Naive B cell (primary cell): ENCODE results near the gene ZFAND3. TPM values are rescaled to one million over a fixed set of nuclear protein-coding genes. Genes with fewer than 3 reads are reported as not detected.

Experiments used
- ATAC-seq, 2 donors: fragments of 150-1000 bp; cut with Tn5 transposase; 2 replicates each; pipeline ENCODE4 v1.10.0; 2021; ENCODE audit warnings: low read depth in 2 of 2, mild to moderate bottlenecking in 2 of 2, moderate library complexity in 2 of 2
- DNase-seq: peaks from one replicate; pipeline ENCODE4 v3.0.0; 2022
- H3K27ac Mint-ChIP-seq, 6 donors: one replicate each; pipeline ENCODE4 v1.8.0; 2020 to 2022; ENCODE audit warnings: mild to moderate bottlenecking in 6 of 6, mixed read lengths in 6 of 6, moderate library complexity in 5 of 6, inconsistent platforms in 2 of 6
- H3K27me3 Mint-ChIP-seq, 3 donors: one replicate each; pipeline ENCODE4 v1.8.0; 2021 to 2022; ENCODE audit warnings: mixed read lengths in 3 of 3, mild to moderate bottlenecking in 1 of 3
- H3K36me3 Mint-ChIP-seq, 2 donors: one replicate each; pipeline ENCODE4 v1.8.0; 2020 to 2022; ENCODE audit warnings: mixed read lengths in 2 of 2, inconsistent platforms in 1 of 2, mild to moderate bottlenecking in 1 of 2
- H3K4me1 Mint-ChIP-seq, 3 donors: one replicate each; pipeline ENCODE4 v1.8.0; 2020 to 2022; ENCODE audit warnings: mixed read lengths in 3 of 3, inconsistent platforms in 1 of 3, mild to moderate bottlenecking in 1 of 3, moderate library complexity in 1 of 3
- H3K4me3 Mint-ChIP-seq, 8 donors: one replicate each; pipeline ENCODE4 v1.8.0; 2020 to 2022; ENCODE audit warnings: mild to moderate bottlenecking in 8 of 8, mixed read lengths in 8 of 8, moderate library complexity in 8 of 8, inconsistent platforms in 2 of 8
- H3K9me3 Mint-ChIP-seq, 7 donors: one replicate each; pipeline ENCODE4 v1.8.0; 2020 to 2022; ENCODE audit warnings: mixed read lengths in 7 of 7, mild to moderate bottlenecking in 5 of 7, inconsistent platforms in 2 of 7, moderate library complexity in 1 of 7
- polyA plus RNA-seq, 6 donors: library from polyadenylated mRNA; unstranded; fragments of 300-500 nt; fragmentation: Illumina TruSeq; gene quantifications; one replicate each; pipeline ENCODE4 v1.2.3, GENCODE V29; 2021; ENCODE audit warnings: low read depth in 6 of 6

ZFAND3 gene
- polyA plus RNA-seq, 6 donors from 2014 or later: 1.9 to 6.7 (median 4.4) TPM

DNA sequence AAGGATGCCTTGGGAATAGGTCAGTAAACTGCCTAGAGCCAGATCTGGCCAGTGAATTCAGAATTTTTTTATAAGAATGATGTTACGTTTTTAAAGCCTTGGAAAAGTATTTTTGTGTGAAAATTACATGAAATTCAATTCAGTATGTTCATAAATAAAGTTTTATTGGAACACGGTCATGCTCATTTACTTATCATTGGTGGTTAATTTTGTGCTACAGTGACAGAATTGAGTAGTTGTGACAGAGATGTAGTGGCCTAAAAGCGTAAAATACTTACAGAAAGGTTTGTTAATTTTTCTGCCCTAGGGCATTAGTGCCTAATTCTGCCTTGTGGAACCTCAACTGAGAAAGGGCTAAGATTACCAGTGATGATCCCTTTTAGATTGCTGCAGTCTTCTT, 28.2 kb downstream of the ZFAND3 start:
- Mint-ChIP-seq H3K27me3 (no peaks in the 10 kb centered on the region), H3K9me3 (no peaks in the 10 kb centered on the region), H3K27ac (no peak overlapping the region), H3K4me1 (peaks cover 46 to 78% (median 64%) of the 10 kb centered on the region in 3 donors), H3K4me3 (no peak overlapping the region), H3K36me3 (no peaks in the 10 kb centered on the region)
- no peak for ATAC-seq
- no peak for DNase-seq

DNA sequence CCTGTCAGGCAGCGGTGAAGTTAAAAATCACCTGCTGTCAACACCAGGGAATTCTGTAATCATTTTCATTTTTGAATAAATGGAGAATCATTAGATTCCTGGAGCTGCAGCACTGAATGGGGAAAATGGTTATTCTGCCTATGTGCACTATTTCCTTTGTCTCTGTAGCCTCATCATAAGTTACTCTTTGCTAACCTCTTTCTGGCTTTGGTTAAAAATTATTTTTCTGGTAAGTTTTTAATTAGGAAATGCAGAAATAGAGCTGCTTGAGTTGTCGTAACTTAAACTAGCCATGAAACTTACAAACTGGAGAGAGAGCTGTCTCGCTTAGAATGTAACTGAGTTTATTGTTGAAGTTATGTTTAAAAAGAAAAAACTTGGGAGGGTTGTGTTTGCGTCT, 28.8 kb downstream of the ZFAND3 start:
- ATAC-seq (no peak), DNase-seq (no peak)
- H3K9me3 Mint-ChIP-seq: no peaks in the 10 kb centered on the region
- no peaks in the 10 kb centered on the region for H3K36me3 Mint-ChIP-seq
- peaks cover 50 to 74% (median 66%) of the 10 kb centered on the region in 3 donors for H3K4me1 Mint-ChIP-seq
- H3K27me3 Mint-ChIP-seq: no peaks in the 10 kb centered on the region
- peak overlapping the region in 2 of 6 donors; percentile 18 to 57 for H3K27ac Mint-ChIP-seq
- H3K4me3 Mint-ChIP-seq: no peak overlapping the region

DNA sequence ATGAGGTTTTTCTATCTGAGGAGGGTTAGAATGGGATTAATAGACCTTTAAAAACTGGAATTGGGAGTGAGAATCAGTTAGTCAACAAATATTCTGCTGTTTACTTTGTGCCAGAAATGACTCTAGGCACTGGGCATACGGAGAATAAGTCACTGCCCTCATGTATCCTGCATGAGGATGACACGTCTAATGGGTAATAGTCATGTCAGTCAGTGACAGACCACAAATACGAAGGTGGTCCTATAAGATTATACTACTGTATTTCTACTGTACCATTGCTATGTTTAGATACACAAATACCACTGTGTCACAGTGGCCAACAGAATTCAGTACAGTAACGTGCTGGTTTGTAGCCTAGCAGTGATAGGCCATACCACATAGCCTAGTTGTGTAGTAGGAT, 30.7 kb downstream of the ZFAND3 start:
- no peak for ATAC-seq
- Mint-ChIP-seq H3K27ac (peak overlapping the region in 3 of 6 donors; percentile 27 to 70 (median 31)), H3K9me3 (no peaks in the 10 kb centered on the region), H3K36me3 (no peaks in the 10 kb centered on the region), H3K4me1 (peaks cover 44 to 65% (median 58%) of the 10 kb centered on the region in 3 donors), H3K27me3 (no peaks in the 10 kb centered on the region), H3K4me3 (no peak overlapping the region)
- DNase-seq: no peak

DNA sequence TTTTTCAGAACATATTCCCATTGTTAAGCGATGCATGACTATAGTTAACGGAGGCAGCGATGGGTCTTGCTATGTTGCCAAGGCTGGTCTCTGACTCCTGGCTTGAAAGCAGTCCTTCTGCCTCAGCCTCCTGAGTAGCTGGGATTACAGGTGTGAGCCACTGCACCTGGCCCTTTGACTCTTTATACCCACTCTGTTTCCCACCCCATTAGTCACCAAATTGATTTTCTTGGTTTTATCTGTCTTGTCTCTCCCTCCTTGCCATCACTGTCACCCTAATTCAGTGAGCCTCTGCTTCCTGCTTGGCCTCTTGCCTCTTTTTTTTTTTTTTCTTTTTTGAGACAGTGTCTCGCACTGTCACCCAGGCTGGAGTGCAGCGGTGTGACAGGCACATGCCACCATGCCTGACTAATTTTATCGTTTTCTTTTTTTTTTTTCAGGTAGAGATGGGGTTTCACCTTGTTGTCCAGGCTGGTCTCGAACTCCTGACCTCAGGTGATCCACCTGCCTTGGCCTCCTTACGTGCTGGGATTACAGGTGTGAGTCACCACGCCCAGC, 31.3 kb downstream of the ZFAND3 start:
- no peaks in the 10 kb centered on the region for H3K36me3 Mint-ChIP-seq
- H3K4me1 Mint-ChIP-seq: peaks cover 41 to 65% (median 62%) of the 10 kb centered on the region in 3 donors
- peak overlapping the region in 7 of 8 donors; percentile 2 to 81 (median 52) for H3K4me3 Mint-ChIP-seq
- peak; percentile 23 for DNase-seq
- peak overlapping the region in 5 of 6 donors; percentile 64 to 87 (median 79) for H3K27ac Mint-ChIP-seq
- no peaks in the 10 kb centered on the region for H3K9me3 Mint-ChIP-seq
- no peaks in the 10 kb centered on the region for H3K27me3 Mint-ChIP-seq
- peak; percentile 87 to 91 for ATAC-seq

DNA sequence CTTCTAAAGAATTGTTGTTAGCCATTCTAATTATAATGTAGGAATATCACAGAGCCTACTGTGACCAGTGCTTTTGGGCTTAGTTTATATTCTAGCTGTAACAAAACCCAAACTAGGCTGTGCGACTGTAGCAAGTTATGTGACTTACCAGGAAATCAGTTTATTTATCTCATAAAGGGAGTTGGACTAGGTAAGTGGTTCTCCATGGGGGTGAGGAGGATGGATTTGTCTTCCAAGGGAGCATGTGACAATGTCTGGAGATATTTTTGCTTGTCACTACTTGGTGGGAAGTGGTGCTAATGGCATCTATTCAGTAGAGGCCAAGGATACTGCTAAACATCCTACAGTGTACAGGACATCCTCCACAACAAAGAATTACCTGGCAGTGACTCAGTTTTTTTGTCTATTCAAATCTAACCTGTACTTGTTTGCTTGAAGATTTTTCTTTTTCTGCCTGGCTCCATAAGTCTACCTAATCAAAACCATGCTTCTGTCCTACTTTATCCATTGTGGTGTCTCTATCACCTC, 32.5 kb downstream of the ZFAND3 start:
- Mint-ChIP-seq H3K27ac (peak overlapping the region in 4 of 6 donors; percentile 55 to 82 (median 68)), H3K9me3 (no peaks in the 10 kb centered on the region), H3K4me3 (no peak overlapping the region), H3K4me1 (peaks cover 41 to 67% (median 66%) of the 10 kb centered on the region in 3 donors), H3K27me3 (no peaks in the 10 kb centered on the region), H3K36me3 (no peaks in the 10 kb centered on the region)
- ATAC-seq: no peak
- DNase-seq: no peak

DNA sequence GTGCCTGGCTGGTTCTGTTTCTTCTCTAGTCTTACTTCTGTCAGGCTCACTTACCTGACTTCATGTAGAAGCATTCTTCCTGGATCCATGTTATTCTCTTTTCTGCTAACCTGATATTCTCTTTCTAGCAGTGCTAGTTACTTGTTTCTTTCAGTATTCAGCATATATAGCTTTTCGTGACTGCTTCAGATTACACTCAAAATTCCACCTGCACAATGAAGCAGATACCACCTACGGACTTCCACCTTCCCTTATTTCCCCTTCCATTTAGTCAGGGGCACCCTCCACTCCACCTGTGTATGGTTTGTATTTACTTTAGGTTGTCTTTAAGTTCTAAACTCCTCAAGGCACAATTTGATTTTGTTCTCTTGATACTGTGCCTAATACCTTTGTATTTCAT, 36.8 kb downstream of the ZFAND3 start:
- Mint-ChIP-seq H3K27ac (peak overlapping the region in 4 of 6 donors; percentile 2 to 81 (median 42)), H3K36me3 (no peaks in the 10 kb centered on the region)
- no peak for ATAC-seq

DNA sequence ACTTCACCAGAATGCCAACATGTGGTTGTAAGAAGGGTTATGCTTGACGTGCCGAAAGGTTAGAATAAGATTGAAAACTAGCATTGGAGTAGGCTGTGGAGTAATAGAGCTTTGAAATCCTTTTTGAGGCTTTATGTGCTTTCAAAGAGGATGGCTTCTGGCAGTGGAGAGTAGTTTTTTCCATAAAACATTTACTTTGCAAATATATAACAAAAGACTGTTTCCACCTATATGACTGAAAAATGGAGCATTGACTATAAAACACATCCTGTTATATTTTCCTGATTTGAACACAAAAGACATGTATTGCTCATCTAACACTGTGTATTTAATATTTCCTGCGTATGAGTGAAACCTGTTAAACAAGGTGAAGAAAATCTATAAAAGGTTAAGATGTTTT, 38.8 kb downstream of the ZFAND3 start:
- peak overlapping the region in 3 of 6 donors; percentile 3 to 30 (median 26) for H3K27ac Mint-ChIP-seq
- ATAC-seq: no peak
- peak overlapping the region in 1 of 8 donors; percentile 7 for H3K4me3 Mint-ChIP-seq
- no peaks in the 10 kb centered on the region for H3K36me3 Mint-ChIP-seq
- H3K9me3 Mint-ChIP-seq: no peaks in the 10 kb centered on the region
- H3K27me3 Mint-ChIP-seq: no peaks in the 10 kb centered on the region
- H3K4me1 Mint-ChIP-seq: peaks cover 30 to 58% (median 57%) of the 10 kb centered on the region in 3 donors
- no peak for DNase-seq

More for the DNA sequence above, 36.8 kb downstream of the ZFAND3 start:
- Mint-ChIP-seq H3K4me1 (peaks cover 41 to 75% (median 65%) of the 10 kb centered on the region in 3 donors), H3K27me3 (no peaks in the 10 kb centered on the region), H3K4me3 (no peak overlapping the region), H3K9me3 (no peaks in the 10 kb centered on the region)
- no peak for DNase-seq

DNA sequence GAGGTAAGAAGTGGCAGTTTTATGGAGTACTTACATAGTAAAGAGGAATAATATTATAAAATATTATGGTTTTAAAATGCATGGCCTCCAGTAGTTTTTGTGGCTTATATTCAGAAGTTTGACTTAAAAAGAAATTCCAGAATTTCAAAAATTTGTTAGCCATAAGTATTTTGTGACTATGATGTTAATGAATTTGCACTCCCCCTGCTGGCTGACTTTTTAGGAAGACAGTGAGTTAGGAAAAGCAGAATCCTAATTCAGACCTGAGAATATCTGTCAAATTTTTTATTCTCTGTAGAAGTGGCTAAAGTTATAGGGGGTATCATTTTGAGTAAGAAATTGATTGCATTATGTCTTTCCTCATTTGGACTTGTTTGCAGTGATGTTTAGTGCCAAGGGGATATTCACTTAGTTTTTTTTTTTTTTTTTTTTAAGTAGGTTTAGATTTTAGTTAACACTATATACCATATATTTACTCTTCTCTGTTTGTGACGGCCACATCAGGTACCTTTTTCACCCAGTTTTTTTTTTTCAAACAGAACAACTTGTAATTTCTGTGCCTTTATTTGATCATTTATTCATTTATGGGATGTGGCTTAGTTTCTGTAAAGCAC, 40.8 kb downstream of the ZFAND3 start:
- Mint-ChIP-seq H3K4me3 (no peak overlapping the region), H3K9me3 (no peaks in the 10 kb centered on the region), H3K27me3 (no peaks in the 10 kb centered on the region), H3K27ac (peak overlapping the region in 1 of 6 donors; percentile 80), H3K36me3 (no peaks in the 10 kb centered on the region), H3K4me1 (peaks cover 29 to 61% (median 54%) of the 10 kb centered on the region in 3 donors)
- DNase-seq: no peak
- ATAC-seq: no peak

DNA sequence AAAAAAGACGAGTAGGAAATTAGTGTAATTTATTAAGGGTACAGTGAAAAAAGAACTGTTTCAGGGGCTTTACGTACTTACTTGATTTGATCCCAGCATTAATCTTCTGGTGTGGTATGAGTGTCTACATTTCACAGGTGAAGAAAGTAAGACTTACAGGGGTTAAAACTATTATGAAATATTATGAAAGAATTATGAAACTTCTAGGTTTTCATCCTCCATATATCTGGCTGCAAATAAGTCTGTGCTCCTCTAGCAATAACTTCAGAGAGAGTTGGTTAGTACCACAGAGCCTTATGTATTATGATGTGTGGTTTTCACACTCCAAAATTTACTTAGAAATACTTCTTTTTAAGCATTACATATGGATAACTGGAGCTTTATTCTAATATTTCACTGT, 41.9 kb downstream of the ZFAND3 start:
- DNase-seq (no peak), ATAC-seq (no peak)
- Mint-ChIP-seq H3K27ac (peak overlapping the region in 1 of 6 donors; percentile 78), H3K9me3 (no peaks in the 10 kb centered on the region), H3K27me3 (no peaks in the 10 kb centered on the region), H3K36me3 (no peaks in the 10 kb centered on the region), H3K4me1 (peaks cover 30 to 61% (median 53%) of the 10 kb centered on the region in 3 donors), H3K4me3 (no peak overlapping the region)

DNA sequence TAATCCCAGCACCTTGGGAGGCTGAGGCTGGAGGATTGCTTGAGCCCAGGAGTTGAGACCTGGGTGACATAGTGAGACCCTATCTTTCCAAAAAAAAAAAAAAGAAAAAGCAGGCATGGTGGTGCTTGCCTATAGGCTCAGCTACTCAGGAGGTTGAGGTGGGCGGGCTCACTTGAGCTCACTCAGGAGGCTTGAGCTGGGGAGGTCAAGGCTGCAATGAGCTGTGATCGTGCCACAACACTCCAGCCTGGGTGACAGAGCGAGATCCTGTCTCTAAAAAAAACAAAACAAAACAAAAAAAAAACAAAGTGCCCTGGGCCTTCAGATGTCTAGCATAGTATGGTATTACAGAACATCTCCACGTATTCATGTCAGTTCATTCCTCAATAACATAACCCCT, 42.9 kb downstream of the ZFAND3 start:
- Mint-ChIP-seq H3K4me1 (peaks cover 36 to 71% (median 59%) of the 10 kb centered on the region in 3 donors), H3K9me3 (no peaks in the 10 kb centered on the region), H3K4me3 (no peak overlapping the region), H3K27ac (no peak overlapping the region), H3K36me3 (no peaks in the 10 kb centered on the region), H3K27me3 (no peaks in the 10 kb centered on the region)
- ATAC-seq: no peak
- no peak for DNase-seq

DNA sequence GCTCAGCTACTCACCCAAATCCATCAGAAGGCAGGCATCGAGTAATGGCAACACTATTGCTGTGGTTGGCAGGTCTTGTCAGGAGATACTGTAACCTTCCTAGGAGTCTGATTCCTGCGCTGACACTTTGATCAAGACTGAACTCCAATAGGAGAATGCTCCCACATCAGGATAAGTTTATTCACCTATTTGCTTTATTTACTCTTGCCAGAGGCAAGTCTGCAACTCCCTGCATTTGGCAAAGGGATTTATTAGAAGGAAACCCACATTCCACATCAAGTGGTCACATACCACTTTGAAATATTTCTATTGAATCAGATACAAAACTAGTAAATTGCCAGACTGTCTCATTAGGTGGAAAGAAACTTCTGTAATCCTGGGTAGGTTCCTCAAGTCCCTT, 43.5 kb downstream of the ZFAND3 start:
- peaks cover 32 to 71% (median 59%) of the 10 kb centered on the region in 3 donors for H3K4me1 Mint-ChIP-seq
- H3K4me3 Mint-ChIP-seq: no peak overlapping the region
- DNase-seq: no peak
- no peaks in the 10 kb centered on the region for H3K9me3 Mint-ChIP-seq
- no peak for ATAC-seq
- no peaks in the 10 kb centered on the region for H3K27me3 Mint-ChIP-seq
- no peak overlapping the region for H3K27ac Mint-ChIP-seq
- H3K36me3 Mint-ChIP-seq: no peaks in the 10 kb centered on the region

DNA sequence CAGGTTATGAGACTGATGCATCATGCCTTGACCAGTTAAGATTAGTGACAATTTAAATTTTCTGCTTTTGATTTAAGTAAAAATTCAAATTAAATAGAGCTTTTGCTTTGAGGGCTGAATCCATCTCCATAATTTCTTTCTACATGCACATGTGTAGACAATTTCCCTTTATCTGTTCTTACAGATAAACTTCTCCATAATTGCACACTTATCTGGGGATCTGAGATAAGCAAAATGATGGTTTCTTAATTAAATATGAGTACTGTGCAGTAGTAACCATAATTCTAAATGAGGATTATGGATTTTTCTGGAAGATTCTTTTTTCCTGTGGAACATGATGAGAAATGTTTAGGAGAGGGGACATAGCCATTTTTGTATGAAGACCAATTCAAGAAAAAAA, 44.7 kb downstream of the ZFAND3 start:
- ATAC-seq (no peak), DNase-seq (no peak)
- H3K4me3 Mint-ChIP-seq: no peak overlapping the region
- H3K27me3 Mint-ChIP-seq: no peaks in the 10 kb centered on the region
- peaks cover 31 to 71% (median 56%) of the 10 kb centered on the region in 3 donors for H3K4me1 Mint-ChIP-seq
- no peak overlapping the region for H3K27ac Mint-ChIP-seq
- H3K36me3 Mint-ChIP-seq: no peaks in the 10 kb centered on the region
- H3K9me3 Mint-ChIP-seq: no peaks in the 10 kb centered on the region

DNA sequence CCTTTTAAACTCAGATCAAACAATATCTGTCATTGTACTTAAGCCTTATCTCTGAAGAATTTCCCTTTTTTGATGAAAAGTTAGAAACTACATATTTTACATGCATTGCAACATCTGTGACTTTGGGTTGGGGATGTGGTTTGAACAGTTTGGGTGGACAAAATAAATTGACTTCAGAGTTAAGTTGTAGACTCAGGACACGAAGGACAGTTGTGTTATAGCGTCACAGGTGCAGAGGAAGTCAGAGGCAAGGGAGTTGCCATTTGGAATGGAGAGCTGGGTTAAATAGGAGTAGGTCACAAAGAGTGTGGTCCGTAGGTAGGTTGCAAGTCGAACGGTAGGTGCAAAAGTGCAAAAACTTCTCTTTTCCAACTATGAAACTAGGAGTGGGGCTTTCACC, 46.0 kb downstream of the ZFAND3 start:
- peaks cover 32 to 67% (median 55%) of the 10 kb centered on the region in 3 donors for H3K4me1 Mint-ChIP-seq
- H3K27me3 Mint-ChIP-seq: no peaks in the 10 kb centered on the region
- ATAC-seq (no peak), DNase-seq (no peak)
- no peaks in the 10 kb centered on the region for H3K36me3 Mint-ChIP-seq
- peak overlapping the region; percentile 4 to 76 (median 52) for H3K27ac Mint-ChIP-seq
- H3K4me3 Mint-ChIP-seq: peak overlapping the region in 1 of 8 donors; percentile 1
- no peaks in the 10 kb centered on the region for H3K9me3 Mint-ChIP-seq
